Iris pigment epithelial cell (primary cell): ENCODE measurements around the gene CCDC88A.
"Not testable (repeated sequence)": the region's sequence is repeated elsewhere in the genome, so short reads cannot be mapped to it uniquely, and the experiment has no call there.

Experiments
- DNase-seq: peaks from one replicate; pipeline ENCODE4 v3.0.0-alpha.2; 2011; ENCODE audit warnings: low read depth

CCDC88A gene

GRCh38 chr2:55371376-55371775 is 48.3 kb downstream of the CCDC88A start:
- DNase-seq: peak; percentile 17

GRCh38 chr2:55370208-55370607 is 49.4 kb downstream of the CCDC88A start:
- DNase-seq: no peak

GRCh38 chr2:55365303-55365702 is 54.4 kb downstream of the CCDC88A start:
- peak; percentile 20 for DNase-seq

- peak; percentile 98 for DNase-seq
Observed at GRCh38 chr2:55364189-55365055, 55.2 kb downstream of the CCDC88A start.

- DNase-seq: no peak
Observed at GRCh38 chr2:55363636-55364035, 56.0 kb downstream of the CCDC88A start.

GRCh38 chr2:55361465-55362189 is 58.0 kb downstream of the CCDC88A start:
- DNase-seq: no peak

- no peak for DNase-seq
Observed at GRCh38 chr2:55358451-55358850, 61.2 kb downstream of the CCDC88A start.

- DNase-seq: peak; percentile 36
Observed at GRCh38 chr2:55357927-55358326, 61.7 kb downstream of the CCDC88A start.

GRCh38 chr2:55357164-55357563 is 62.5 kb downstream of the CCDC88A start:
- no peak for DNase-seq

GRCh38 chr2:55356136-55356535 is 63.5 kb downstream of the CCDC88A start:
- not testable (repeated sequence) for DNase-seq

- DNase-seq: no peak
Observed at GRCh38 chr2:55355451-55355850, 64.2 kb downstream of the CCDC88A start.

GRCh38 chr2:55351672-55352071 is 68.0 kb downstream of the CCDC88A start:
- DNase-seq: no peak

- no peak for DNase-seq
Observed at GRCh38 chr2:55345064-55345463, 74.6 kb downstream of the CCDC88A start.

GRCh38 chr2:55338268-55338667 is 81.4 kb downstream of the CCDC88A start:
- peak; percentile 54 for DNase-seq

- DNase-seq: no peak
Observed at GRCh38 chr2:55334728-55335127, 84.9 kb downstream of the CCDC88A start.

- DNase-seq: no peak
Observed at GRCh38 chr2:55330541-55331297, 88.9 kb downstream of the CCDC88A start.

GRCh38 chr2:55327470-55328230 is 92.0 kb downstream of the CCDC88A start:
- no peak for DNase-seq

GRCh38 chr2:55314985-55315384 is 104.7 kb downstream of the CCDC88A start:
- DNase-seq: no peak

GRCh38 chr2:55311444-55311870 is 108.2 kb downstream of the CCDC88A start:
- DNase-seq: peak; percentile 69

- peak; percentile 75 for DNase-seq
Observed at GRCh38 chr2:55309446-55309845, 110.2 kb downstream of the CCDC88A start.

- no peak for DNase-seq
Observed at GRCh38 chr2:55302241-55302640, 117.4 kb downstream of the CCDC88A start.

GRCh38 chr2:55301277-55301676 is 118.4 kb downstream of the CCDC88A start:
- no peak for DNase-seq
